OCI-M2 (cell line): Measurements from ENCODE around the gene MTREX.

Experiments used
- DNase-seq: peaks from one replicate; lab custom pipeline; 2025; ENCODE audit not compliant: unreplicated experiment; lab: John Stamatoyannopoulos, UW

The MTREX gene

DNA sequence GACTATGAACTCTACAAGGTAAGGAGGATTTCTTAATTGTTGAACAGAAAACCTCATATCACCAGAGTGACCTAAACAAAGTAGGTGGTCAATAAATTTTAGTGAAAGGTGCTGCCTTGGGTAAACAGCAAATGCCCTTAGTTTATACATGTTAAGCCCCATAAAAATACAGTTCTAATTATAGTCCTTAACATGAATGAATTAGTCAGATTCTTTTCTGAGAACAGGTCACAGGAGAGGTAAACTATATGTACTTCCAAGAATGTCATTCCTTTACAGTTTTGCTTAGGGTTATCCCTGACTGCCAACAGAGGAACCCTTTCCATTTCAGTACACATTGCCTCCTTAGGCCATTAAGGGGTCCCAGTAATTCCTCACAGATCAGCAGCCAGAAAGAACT lies 162.1 kb downstream of the MTREX start:
- no peak for DNase-seq

DNA sequence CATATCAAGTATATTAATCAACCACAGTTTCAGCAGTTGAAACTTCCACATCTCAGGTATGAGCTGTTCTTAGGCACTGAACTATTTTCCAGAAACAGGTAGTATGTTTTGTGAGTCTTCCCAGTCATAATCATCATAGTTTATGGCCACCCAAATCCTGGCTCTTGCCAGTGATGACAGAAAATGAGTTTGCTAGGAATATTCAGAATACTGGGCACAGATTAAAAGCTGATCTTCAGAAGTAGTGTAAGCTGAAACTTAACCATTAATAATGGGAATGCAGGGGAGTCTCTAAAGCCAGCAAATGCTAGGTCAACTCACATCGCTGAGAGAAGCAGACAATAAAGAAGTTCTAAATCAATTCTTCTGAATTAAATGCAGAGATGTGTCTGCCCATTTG lies 162.5 kb downstream of the MTREX start:
- no peak for DNase-seq

DNA sequence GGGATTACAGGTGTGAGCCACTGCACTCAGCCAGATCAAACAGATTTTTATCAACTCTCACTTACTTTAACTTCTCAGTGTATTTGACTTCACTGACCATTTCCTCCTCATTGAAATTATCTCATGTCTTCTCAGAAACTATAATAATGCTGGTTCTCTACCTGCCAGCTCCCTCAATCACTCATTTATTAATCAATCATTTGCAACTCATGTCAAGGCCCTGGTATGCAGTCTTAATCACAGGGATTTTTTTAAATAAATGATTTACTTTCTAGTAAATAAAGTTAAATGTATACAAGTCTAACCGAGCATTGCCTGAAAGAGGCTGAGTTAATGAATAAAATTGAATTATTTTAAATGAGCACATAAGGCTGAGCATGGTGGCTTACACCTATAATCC lies 163.7 kb downstream of the MTREX start:
- DNase-seq = no peak

DNA sequence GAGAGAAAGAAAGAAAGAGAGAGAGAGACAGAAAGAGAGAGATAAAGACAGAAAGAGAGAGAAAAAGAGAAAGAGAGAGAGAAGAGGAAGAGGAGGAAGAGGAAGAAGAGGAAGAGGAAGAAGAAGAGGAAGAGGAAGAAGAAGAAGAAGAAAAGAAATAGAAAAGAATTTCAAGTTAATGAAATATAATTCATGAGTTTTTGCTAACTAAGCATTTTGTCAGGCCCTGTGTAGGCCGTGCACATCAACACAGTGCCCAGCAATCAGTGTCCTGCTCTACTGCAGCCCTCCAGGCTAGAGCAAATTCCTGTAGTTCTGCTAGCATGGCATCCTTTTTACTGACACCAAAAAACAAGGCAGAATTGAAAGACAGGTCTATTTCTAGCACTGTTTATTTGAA lies 164.9 kb downstream of the MTREX start:
- no peak for DNase-seq
